Pons (tissue), 1 donor: ENCODE measurements around the gene DLST.

Source experiments
- DNase-seq: peaks from one replicate; pipeline ENCODE4 v3.0.0-alpha.2; 2016; ENCODE audit warnings: low spot score

Gene DLST

DNA sequence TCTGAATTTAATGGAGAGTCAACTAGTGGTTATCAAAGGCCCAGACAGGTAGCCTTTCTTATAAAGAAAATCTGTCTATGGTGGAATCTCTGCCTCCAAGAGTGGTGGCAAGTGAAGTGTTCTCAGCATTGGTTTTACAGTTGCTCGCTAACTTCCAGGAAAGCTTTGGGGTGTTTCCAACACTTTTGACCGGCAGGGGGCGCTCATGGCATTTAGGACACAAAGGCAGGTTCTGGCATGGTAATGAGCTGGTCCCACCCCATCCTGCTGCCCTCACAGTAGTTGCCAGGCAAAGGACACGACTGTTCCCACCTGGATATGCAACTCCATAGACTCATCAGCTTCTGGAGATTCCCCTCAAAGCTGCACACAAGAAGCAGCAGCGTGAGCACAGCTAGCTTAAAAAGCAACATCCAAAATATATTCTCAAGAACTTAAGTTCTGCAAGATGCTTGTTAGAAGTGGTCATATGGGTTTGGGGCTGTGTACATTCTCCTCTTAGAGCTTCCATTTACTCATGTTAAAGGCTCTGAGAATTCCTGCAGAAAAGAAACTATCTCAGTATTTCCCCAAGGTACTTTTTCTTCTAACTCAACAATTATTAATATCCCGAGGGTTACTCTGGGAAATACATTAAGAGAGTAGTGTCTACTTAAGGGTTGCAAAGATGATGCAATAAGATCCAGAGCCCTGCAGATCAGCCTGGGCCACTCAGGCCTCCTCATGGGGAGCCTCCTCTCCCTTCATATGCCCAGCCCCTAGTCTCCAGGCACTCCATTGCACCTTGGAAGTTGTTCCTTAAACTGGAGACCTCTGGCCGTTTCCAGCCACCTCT lies 20.6 kb upstream of the DLST start:
- DNase-seq: peak; percentile 87

DNA sequence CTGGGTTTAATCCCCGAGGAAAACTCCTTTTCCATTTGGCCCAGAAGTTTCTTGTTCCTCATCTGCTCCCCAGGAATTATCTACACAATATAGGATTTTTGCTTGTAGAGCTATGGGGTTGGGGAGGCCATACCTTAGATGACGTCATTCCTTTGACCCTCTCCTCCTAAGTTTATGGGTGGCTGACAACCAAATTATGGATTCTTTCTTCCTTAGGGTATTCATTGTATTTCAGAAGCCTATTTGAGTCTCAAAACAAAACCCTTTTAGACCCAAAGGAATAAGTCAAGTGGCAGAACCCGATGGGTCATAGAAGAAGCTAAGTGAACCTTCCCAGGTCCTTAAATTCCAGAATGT lies 20.0 kb upstream of the DLST start:
- DNase-seq: no peak

DNA sequence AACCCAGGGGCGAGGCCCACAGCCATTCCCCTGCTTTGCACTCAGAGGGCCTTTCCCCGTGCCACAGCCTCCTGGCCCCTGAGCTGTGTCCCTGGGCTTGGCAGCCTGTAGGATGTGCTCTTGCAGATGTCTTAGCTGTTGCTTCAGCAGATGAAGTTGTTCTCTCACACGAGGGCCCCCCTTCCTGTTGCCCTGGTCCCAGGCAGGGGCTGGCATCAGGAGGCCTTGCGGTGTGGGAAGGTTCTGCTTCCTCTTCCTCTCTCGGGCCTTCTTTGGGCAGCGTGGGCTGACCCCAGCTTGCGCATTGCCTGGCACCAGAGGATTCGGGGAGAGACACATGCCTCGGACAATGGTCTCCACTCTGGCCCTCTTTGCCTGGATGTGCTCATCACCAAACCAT lies 18.4 kb upstream of the DLST start:
- DNase-seq: peak; percentile 61

DNA sequence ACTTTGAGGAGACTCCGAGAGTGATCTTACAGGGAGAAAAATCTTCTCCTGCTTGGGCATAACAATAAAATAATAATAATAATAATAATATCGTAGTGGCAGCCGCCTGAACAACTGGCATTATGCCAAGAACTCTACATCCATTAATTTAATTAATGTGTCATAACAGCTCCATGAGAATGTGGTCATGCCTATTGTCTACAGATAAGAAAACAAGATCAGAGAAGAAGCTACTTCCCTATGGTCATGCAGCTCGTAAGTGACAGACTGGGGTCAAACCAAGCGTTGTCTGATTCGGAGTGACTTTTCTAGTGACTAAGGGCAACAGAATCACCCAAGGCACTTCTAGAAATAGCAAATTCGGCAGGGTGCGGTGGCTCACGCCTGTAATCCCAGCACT lies 17.5 kb upstream of the DLST start:
- peak; percentile 46 for DNase-seq

DNA sequence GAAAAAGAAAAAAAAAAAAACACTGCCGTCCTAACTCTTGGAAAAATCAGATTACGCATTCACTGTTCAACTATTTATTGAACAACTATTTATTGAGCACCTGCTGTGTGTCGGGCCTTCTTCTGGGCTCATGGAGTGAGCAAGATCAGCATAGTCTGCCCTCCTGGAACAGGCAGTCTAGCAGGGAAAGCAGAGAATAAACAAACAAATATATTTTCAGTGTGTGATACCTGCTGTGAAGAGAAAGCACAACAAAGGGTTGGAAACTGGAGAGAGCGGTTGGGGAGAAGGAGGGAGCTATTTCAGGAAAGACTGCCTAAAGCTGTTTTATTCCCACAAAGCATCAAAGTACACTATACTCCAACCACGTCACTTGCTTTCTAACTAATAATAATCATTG lies 16.6 kb upstream of the DLST start:
- no peak for DNase-seq

DNA sequence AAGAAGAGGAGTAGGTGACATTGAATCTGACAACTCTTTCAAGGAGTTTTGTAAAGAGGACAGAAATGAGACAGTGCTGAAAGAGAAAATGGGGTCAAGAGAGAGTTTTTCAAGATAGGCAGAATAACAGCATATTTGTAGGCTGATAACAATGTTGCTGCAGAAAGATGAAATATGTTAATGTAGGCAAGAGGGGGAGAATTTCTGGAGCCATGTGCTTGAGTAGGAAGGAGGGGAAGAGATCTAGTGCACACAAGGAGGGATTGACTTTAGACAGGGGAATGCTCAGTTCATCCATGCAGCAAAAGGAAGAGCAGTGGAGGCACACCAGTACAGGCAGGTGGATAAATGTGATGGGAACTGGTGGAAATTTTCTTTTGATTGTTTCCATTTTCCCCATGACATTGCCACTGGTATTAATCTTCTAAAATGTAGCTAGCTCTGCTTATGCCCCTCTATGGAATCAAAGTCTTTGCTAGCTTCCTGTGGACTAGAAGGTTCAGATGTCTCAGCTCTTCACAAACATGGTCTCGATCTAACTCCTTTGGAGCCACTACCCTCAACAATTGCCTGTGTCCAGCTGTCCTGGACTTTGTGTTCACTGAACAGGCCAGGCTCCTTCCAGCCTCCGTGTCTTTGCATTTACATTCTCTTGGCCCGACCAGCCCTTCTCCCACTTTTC lies 14.9 kb upstream of the DLST start:
- DNase-seq: no peak

DNA sequence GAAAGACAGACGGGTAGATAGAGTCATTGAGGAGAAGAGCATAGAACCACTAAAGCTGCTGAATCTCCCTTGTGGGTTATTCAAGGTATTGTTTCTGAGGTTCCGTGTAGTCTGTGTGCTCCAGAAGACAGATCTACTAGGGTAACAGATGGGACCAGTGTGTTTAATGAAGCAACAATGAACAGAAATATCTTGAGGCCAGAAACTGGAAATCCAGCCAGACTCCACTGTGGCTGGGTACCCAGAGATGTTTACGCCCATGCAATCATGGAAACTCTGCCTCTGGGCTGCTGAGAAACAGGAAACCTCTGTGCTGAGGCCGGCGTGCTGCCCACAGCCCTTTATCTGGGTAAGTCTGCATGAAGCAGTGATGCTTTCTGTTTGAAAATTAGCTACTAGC lies 14.0 kb upstream of the DLST start:
- DNase-seq: peak; percentile 84

DNA sequence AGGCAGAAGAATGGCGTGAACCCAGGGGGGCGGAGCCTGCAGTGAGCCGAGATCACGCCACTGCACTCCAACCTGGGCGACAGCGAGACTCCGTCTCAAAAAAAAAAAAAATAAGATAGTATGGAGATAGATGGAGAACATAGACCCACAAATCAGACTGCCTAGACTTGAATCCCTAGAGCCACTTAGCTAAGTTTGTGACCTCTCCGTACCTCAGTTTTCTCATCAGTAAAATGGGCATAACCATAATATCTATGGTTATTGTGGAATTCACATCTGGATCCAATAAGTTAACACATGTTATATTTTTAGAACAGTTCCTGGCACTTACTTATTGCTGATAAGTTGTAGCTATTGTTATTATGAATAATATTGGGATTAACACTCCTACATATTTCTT lies 13.0 kb upstream of the DLST start:
- DNase-seq: no peak

DNA sequence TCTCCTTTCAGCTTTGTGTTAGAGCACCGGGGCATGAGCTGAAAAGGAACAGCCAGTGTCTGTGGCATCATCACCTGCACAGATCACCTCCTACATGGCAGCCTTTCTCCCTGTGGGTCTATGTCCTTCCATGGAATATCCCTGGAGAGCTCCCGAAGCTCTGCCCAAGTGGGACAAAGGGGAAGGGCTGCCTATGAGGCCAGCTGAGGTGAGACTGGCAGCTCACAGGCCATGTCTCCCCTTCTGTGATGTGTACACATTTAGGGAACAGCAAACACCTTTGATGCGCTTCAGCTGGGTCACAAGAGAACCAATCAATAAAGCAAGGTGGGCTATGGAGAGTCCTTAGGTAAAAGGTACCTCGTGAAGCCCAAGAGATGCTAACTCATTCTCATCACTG lies 9.9 kb upstream of the DLST start:
- DNase-seq: no peak

DNA sequence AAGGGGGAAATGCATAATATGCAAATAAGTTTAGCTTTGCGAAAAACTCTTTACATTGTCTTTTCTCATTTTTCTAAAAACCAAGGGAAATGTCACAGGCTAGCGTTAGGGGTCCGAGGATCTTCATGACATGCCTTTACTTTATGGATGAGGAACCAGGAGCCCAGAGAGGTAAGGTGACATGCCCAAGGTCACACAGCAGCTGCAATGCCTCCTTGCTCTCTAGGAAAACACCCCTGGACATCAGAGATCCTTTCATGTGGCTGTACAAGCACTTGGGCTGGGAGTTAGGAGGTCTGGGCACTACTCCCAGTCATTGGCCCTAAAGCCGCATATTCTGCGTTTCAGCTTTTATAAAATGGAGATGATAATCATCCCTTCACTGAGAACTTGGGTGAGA lies 6.5 kb upstream of the DLST start:
- no peak for DNase-seq

DNA sequence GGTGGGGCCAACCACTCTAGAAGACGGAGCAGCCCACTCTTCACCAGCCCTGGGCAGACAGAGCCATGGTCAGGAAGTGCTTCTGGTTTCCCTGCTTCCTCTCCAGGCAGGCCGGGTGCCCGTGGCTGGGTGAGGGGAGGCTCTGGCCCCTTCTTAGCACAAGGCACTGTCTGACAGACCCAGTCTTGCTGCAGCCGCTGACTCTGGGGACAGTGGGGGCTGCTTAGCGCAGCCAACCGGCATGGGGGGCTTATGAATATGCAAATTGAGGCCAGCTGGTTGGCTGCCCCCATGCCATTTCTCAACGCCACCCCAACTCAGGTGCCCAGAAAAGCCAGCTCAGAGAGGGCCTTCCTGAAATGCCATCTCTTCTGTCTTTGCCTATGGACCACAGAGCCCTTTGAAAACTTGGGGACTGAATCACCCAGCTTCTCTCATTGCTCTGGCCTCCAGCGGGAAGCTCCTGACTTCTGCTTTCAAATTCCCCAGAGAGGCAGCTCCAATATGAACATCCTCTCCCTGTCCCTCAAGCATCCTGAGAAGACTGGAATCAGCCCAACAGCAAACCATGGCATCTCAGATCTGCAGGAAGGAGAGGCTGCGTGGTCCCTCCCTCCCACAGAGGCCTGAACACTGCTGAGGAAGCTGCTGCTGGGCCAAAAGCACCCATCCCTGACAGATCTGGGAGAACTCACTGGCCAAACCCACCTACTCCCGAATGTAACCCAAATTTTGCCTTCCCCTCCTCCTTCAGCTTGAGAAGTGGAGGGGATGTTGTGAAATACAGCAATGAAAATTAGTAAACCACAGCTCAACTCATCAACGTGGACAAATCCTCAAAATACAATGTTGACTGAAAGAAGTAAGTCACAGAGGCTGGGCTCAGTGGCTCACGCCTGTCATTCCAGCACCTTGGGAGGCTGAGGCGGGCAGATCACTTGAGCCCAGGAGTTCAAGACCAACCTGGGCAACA lies 5.5 kb upstream of the DLST start, which contains the start of gene PROX2:
Gene PROX2, minus strand, starts transcription at position 205 of the 973 bp plus-strand sequence. CDS start 12,311 bp downstream, outside the sequence.
- peak; percentile 23 for DNase-seq

DNA sequence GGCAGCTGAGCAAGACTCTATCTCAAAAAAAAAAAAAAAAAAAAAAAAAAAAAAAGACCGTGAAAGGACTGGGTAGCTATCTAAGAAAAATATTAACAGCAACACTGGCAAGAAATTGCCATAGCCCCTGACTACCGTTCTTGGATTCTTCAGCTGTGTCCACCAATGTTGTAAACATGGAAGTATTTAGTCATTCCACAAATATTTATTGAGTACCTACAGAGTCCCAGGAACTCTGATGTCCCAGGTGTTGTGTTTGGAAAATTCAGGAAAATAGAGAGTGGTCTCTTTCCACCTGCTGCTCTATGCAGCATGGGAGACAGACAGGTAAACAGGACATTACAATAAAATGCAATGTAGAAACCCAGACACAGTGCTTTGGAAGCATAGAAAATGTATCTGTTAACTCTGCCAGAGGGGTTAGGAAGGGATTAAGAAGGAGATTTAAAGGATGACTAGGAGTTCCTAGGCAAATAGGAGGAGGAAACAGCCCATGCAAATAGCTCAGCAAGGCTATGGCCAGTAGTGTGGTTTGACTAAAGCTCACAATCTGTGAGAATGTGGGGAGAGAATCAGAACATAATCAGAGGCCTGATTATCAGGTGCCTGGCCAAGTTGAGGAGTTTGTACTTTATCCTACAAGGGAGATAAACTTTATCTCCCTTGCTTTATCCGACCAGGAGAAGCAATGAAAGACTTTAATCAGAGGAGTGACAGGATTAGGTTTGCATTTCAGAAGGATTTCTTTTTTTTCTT lies 2.1 kb upstream of the DLST start:
- DNase-seq: no peak

DNA sequence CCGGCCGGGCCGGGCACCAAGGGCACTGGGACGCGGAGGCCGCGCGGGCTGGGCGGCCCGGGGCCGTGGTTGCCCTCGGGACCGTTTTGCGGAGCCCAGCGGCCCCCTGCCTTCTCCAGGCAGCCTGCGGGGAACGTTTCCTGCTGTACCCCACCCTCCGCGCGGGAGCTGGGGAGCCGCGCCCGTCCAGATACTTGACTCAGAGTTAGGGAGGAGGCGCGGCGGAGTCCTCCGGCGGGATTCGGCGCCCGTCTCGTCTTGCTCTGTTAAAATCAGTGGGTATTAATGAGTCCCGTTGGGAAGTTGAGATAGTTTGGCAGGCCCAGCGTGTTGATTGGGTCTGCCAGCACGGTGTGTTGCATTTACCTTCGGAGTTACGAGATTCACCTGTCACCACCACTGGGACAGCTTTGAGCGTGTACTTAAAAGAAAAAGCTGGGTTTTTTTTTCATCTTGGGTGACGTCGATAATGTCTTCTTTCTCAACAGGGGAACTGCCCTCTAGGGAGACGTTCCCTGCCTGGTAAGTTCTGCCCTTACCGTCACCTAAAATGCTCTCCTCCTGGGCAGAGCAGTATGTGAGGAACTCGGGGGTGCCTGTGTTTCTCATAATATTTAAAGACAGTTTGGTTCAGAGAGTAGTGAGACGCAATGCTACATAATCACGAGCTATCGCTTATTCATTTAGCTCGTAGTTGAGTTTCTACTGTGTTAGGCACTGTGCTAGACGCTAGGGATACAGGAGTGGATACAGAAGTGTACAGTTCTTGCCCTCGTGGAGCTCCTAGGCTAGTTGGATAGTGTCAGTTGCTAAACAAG lies 596 bp downstream of the DLST start:
- DNase-seq: no peak

DNA sequence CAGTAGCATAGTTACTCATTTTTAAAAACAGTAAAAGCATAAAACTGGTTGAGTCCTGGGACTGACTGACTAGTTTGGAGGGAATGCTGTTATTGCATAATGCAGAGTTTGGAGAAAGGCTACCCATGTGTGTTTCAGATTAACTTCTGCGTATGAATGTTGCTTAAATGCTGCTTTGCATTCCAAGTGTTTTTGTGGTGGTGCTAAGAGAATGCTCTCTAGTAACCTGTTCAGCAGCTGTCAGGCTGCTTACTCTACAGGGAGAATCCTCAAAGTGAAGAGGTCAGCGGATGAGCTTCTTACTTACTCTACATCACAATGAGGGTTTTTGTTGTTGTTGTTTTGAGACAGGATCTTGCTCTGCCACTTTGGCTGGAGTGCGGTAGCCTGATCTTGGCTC lies 4.3 kb downstream of the DLST start:
- no peak for DNase-seq

DNA sequence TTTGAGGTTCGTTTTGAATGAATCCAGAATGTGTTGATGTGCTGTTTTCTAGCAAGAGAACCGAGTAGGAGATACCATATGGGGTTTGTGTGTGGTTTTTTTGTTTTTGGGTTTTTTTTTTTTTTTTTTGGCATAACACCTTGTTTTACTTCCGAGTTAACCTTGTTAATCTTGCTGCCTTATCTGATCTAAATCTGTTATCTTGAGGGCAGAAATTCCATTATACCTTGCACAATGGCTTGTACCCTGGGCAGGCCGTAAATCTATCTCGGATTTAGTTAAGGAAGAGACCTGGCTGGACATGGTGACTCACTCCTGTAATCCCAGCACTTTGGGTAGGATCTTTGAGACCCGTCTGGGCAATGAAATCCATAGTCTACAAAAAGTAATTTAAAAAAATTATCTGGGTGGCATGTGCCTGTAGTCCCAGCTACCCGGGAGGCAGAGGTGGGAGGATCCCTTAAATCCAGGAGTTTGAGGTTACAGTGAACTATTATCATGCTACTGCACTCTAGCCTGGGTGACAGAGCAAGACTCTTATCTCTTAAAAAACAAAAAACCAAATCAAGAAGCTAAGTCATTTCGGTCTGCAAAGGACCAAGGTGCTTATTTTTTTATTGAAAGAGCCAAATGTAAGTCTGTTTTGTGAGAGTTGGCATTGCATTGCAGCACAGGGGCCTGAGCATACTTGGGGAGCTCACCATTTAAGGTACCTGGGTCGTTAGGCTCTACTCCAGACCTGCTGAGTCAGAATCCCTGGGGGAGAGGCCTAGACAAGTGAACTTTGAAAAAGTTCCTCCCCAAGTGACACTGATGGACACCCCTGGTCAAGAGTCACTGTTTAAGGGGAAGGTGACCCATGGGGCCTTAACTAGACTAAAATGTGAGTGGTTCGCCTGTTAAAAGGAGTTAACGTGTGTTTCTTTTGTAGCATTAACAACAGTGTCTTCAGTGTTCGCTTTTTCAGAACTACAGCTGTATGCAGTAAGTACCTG lies 6.7 kb downstream of the DLST start:
- DNase-seq: no peak

DNA sequence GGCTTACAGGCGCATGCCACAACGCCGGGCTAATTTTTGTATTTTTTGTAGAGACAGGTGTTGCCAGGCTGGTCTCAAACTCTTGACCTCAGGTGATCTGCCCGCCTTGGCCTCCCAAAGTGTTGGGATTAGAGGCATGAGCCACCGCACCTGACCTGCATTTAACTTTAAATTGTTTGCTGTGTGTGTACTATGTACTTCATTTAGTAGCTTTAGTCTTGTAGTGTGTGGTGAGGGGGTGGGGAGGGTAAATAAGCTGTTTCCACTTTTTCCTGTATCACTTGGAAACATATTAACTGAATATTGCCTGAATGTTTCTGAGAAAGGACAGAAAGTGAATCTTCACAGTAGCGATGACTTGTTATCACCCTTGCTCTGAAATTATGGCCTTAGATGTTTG lies 8.5 kb downstream of the DLST start:
- DNase-seq: no peak

DNA sequence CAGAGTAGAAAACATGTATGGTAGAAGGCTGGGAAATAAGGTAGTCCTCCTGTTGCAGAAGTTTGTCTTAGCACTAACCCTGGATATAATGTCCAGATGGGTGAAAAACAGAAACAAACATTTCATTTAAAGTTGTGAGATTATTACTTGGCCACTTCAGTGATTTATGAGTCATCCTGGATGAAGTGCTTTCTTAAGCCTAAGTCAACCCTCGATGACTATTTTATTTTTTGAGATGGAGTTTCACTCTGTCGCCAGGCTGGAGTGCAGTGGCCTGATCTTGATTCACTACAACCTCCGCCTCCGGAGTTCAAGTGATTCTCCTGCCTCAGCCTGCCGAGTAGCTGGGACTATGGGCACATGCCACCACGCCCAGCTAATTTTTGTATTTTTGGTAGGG lies 10.2 kb downstream of the DLST start:
- no peak for DNase-seq

DNA sequence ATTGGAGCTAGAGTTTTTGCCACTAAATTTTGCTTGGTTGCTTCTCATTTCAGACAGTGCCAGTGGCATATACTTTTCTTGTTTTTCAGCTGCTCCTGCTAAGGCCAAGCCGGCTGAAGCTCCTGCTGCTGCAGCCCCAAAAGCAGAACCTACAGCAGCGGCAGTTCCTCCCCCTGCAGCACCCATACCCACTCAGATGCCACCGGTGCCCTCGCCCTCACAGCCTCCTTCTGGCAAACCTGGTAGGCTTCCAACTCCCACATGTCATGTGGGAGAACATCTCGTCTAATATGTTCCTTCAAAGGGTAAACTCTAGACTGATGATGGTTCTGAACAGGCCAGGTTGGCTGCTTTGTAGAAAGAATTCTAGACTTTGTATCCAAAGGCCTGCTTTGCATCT lies 11.0 kb downstream of the DLST start:
- peak; percentile 35 for DNase-seq

DNA sequence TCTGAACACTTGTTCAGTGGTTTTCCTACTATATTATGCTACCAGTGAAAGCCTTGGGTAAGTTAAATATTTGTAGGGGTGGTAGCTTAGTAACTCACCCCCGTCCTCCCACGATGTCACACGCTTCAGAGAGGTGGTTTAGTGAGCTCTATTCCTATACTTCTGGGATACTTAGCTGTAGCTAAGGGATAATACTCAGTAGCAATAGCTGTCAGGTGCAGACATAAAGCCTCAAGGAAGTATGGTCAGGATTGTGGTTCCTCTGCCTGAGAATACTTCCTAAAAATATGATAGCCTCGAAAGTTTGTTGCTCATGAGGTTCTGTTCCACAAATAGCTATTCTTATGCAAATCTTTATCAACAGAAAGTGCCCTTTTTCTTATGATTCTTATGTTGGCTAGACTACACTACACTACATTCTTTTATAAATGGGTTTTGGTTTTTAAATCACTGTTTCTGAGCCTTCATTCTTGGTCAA lies 11.9 kb downstream of the DLST start:
- no peak for DNase-seq
